HL-60 (cell line): ENCODE measurements around the gene COL28A1.

ENCODE experiments used
- POLR2AphosphoS5 ChIP-seq: IDR thresholded peaks from 2 replicates; pipeline ENCODE4 v1.6.1; 2012; ENCODE audit warnings: low read depth
- SPI1 ChIP-seq: IDR thresholded peaks from 2 replicates; pipeline ENCODE4 v1.6.1; 2012; ENCODE audit warnings: low read depth, mild to moderate bottlenecking, borderline replicate concordance
- TF ChIP-seq, protein P1 (sequence below): IDR thresholded peaks from one replicate; pipeline ENCODE4 v1.5.1; 2011; ENCODE audit warnings: low read length, control low read depth, inconsistent platforms; ENCODE audit not compliant: insufficient read depth

DNA sequence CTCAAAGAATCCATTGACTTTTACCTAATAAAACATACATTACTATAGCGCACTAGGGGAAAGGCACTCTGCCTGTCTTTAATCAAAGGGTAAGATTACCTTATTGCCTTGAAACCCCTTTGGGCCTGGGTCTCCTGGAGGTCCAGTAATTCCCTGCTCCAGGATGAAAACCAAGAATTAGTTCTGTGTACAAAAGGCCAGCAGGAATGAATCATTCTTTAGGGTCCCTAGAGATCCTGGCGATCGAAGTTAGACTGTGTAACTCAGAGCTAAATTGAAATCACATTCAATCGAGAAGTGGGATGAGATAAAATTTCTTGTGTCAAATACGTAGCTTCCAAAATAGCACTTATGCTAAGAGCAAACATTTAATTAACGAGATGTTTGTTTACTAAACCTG, 29.8 kb downstream of the COL28A1 start:
- TF ChIP-seq, protein P1, sequence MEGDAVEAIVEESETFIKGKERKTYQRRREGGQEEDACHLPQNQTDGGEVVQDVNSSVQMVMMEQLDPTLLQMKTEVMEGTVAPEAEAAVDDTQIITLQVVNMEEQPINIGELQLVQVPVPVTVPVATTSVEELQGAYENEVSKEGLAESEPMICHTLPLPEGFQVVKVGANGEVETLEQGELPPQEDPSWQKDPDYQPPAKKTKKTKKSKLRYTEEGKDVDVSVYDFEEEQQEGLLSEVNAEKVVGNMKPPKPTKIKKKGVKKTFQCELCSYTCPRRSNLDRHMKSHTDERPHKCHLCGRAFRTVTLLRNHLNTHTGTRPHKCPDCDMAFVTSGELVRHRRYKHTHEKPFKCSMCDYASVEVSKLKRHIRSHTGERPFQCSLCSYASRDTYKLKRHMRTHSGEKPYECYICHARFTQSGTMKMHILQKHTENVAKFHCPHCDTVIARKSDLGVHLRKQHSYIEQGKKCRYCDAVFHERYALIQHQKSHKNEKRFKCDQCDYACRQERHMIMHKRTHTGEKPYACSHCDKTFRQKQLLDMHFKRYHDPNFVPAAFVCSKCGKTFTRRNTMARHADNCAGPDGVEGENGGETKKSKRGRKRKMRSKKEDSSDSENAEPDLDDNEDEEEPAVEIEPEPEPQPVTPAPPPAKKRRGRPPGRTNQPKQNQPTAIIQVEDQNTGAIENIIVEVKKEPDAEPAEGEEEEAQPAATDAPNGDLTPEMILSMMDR: no peak
- no peak for TF ChIP-seq POLR2AphosphoS5
- TF ChIP-seq SPI1: no peak
